Spleen (tissue), 7 donors: Measurements from ENCODE around the gene ATG101.

Experiments
- CTCF ChIP-seq, 11 experiments: fragments of 200-600 bp in 7 of 11; fragments of 450-650 bp in 4 of 11; sonication (generic) in 4 of 11; IDR thresholded peaks in 8 of 11; conservative IDR thresholded peaks in 3 of 11; 1 replicate in 7 of 11; 2 replicates in 4 of 11; pipeline versions ENCODE4 v1.4.0 to v1.8.0; 2016 to 2021; ENCODE audit warnings: antibody characterized with exemption in 11 of 11, inconsistent platforms in 4 of 11, mild to moderate bottlenecking in 1 of 11
- POLR2A ChIP-seq, 3 donors: fragments of 450-650 bp; IDR thresholded peaks; one replicate each; pipeline ENCODE4 v1.5.1; 2017; ENCODE audit warnings: antibody characterized with exemption in 3 of 3, mild to moderate bottlenecking in 1 of 3
- donor health status: DM: no; HTN: no; CAD: no; lungs with moderate emphysema.
- donor health status: DM: no; HTN: no; CAD: no.
- donor health status: DM: no; HTN: no; CAD: no.

- TF ChIP-seq CTCF (IDR thresholded peaks at IDR 0.05 in 8 of 11, conservative IDR thresholded peaks at IDR 0.05 in 3 of 11), result no peak
- no peak for TF ChIP-seq POLR2A (IDR thresholded peaks at IDR 0.05)
These were observed 53.1 kb downstream of the ATG101 start for GRCh38 chr12:52122904-52123303.
